ENCODE results near the gene ARHGAP26. TPM values are rescaled to one million over a fixed set of nuclear protein-coding genes. Genes with fewer than 3 reads are reported as not detected.

Gene ARHGAP26
- polyA plus RNA-seq, 4 donors = 7.9 to 13.5 (median 12.0) TPM

DNA sequence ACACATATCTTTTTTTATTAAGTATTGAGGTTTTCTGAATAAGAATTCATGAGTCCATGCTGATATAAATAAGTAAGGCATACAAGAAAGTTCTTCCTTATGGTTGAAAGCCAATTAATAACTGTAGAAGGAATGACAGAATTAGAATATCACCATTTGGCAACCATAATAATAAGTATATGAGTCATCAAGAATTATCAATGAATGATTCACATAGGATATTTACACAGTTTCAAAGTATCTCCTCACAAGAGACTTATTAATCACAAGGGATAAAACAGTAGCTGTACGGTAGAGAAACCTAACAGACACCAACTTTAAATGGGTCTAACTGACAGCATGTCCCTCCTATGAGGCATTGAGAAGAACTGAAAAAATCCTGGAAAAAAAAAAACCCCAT lies 471.7 kb downstream of the ARHGAP26 start:
- DNase-seq (ENCODE audit: low read depth in 4 of 4, low spot score in 2 of 4) = no peak

GRCh38 chr5:143243103-143243502 lies 472.9 kb downstream of the ARHGAP26 start:
- no peak for DNase-seq (ENCODE audit: low read depth in 4 of 4, low spot score in 2 of 4)

GRCh38 chr5:143244000-143244736 lies 474.0 kb downstream of the ARHGAP26 start:
- no peak for DNase-seq (ENCODE audit: low read depth in 4 of 4, low spot score in 2 of 4)

DNA sequence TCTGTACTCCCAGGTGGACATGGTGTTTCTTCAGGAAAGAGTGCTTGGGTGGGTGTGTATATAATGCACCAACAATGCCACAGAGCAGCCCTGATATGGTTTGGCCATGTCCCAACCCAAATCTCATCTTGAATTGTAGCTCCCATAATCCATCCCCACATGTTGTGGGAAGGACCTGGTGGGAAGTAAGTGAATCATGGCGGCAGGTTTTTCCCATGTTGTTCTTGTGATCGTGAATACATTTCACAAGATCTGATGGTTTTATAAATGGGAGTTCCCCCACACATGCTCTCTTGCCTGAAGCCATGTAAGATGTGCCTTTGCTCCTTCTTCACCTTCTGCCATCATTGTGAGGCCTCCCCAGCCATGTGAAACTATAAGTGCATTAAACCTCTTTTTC lies 474.8 kb downstream of the ARHGAP26 start:
- DNase-seq (ENCODE audit: low read depth in 4 of 4, low spot score in 2 of 4) = no peak

DNA sequence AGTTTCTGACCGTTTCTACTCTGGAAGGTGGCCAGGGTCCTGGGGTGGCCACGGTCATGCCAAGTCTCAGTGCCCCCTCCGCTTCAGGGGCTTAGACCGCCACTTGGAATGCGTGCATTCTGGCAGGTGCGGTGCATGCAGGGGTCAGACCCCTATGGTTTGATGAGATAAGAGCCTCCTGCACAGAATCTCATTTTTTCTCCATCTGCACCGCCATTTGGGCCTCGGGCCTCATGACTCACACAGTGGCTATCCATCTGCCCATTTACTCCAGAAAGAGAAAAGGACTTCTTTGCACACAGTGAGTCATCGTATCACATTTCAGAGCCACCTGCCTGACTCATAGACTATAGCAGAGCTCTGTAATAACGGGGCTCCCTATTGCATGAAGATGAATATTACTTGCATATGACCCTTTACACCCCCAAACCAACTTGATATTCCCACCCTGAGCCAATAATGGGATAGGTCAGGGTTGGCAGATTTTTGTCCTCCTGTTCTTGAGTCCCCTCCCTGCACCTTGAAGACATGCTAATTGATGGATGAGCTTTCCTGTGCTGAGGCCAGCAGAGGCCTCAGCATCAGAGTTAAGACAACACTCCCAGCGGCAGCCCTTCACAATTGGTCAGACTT lies 475.9 kb downstream of the ARHGAP26 start:
- no peak for DNase-seq (ENCODE audit: low read depth in 4 of 4, low spot score in 2 of 4)

GRCh38 chr5:143247134-143247815 lies 477.1 kb downstream of the ARHGAP26 start:
- no peak for DNase-seq (ENCODE audit: low read depth in 4 of 4, low spot score in 2 of 4)

DNA sequence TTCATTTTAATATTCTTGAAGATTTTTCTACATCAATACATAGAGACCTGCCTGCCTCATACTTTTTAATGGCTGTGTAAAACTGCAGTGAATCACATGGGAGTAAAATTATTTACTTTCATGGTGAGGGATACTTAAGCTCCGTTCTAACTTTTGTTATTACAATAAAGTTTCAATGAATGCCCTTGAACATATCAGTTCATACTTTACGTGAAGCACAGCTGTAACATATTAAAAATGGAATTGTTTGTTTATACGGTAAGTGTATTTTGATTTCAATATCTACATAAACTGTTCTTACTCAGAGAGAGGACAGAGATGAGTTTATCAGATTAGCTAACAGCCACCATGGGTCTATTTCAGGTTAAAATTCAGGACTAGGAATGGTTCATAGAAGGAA lies 478.2 kb downstream of the ARHGAP26 start:
- no peak for DNase-seq (ENCODE audit: low read depth in 4 of 4, low spot score in 2 of 4)

- no peak for DNase-seq (ENCODE audit: low read depth in 4 of 4, low spot score in 2 of 4)
These were observed 478.8 kb downstream of the ARHGAP26 start for GRCh38 chr5:143248822-143249579.

DNA sequence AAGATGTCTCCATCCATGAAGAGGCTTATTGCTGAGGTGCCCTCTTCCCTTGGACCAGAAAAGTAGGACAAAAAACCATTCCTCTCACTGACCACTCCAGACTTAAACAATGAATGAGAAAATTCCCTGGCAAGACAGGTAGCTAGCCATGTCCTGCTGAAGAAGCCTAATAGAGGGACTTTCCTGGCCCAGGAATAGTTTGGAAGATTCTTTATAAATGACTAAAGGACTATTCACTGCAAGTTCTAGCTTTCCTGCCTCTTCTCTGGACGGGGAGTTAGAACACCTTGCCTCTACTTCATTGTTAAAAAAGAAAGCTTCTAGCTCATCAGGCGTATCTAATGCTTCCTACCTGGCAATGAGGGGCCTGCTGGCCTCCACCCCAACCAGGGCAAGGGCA lies 479.7 kb downstream of the ARHGAP26 start:
- no peak for DNase-seq (ENCODE audit: low read depth in 4 of 4, low spot score in 2 of 4)

- DNase-seq (ENCODE audit: low read depth in 4 of 4, low spot score in 2 of 4) = no peak
These were observed 481.0 kb downstream of the ARHGAP26 start for GRCh38 chr5:143251190-143251589.

GRCh38 chr5:143251946-143252345 lies 481.8 kb downstream of the ARHGAP26 start:
- DNase-seq (ENCODE audit: low read depth in 4 of 4, low spot score in 2 of 4) = no peak

GRCh38 chr5:143254819-143255218 lies 484.6 kb downstream of the ARHGAP26 start:
- no peak for DNase-seq (ENCODE audit: low read depth in 4 of 4, low spot score in 2 of 4)

DNA sequence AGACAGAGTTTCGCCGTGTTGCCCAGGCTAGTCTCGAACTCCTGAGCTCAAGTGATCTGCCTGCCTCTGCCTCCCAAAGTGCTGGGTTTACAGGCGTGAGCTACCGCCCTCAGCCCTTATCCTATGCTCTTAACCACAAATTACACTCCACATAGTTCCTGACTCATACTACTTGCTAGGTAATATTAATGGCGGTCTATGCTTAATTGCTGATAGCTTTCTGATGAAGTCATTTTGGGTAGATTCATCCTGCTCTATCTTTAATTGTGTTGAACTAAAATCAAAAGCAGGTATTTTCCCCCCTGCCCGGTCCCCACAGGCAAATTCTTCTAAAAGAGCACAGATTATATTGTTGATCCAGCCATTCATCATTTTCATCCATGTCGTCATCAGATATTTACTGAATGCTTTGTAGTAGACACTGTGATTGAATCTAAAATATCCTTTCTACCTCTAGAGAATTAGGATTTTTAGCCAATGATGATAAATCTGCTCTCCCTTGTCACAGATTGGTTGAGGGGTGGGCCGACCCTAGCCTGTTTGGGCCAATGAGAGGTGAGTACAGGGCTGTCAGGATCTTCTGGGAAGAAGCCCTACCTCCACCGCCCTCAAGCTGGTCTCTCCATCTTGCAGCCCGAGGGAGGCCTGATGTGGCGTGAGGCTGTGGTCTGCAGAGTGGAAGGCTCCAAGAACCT lies 488.5 kb downstream of the ARHGAP26 start:
- DNase-seq (ENCODE audit: low read depth in 4 of 4, low spot score in 2 of 4) = no peak

- DNase-seq (ENCODE audit: low read depth in 4 of 4, low spot score in 2 of 4) = no peak
These were observed 489.1 kb downstream of the ARHGAP26 start for GRCh38 chr5:143259254-143259605.

GRCh38 chr5:143261748-143262392 lies 491.7 kb downstream of the ARHGAP26 start:
- DNase-seq (ENCODE audit: low read depth in 4 of 4, low spot score in 2 of 4) = no peak

- DNase-seq (ENCODE audit: low read depth in 4 of 4, low spot score in 2 of 4) = no peak
These were observed 492.4 kb downstream of the ARHGAP26 start for GRCh38 chr5:143262393-143263174.

DNA sequence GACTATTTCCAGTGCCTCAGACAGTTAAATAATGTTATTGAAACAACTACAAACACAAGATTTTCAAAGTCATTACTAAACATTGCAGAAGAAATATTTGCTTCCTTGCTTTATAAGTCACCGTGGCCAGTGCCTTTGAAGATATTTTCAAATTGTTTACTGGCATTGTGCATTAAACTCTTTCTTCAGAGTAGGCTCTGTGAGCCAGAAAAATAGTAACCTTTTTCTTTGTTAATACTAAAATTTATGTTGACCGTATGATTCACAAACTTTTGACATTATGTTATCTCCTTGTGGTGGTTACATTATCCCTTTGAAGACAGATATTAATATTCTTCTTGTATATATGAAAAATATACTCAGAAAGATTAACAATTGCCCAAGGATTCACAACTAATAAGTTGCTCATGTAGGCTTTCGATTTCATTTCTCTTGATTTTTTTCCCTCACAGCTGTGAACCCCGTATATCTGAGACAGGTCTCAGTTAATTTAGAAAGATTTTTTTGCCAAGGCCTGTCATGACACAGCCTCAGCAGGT lies 493.2 kb downstream of the ARHGAP26 start:
- DNase-seq (ENCODE audit: low read depth in 4 of 4, low spot score in 2 of 4) = no peak

- no peak for DNase-seq (ENCODE audit: low read depth in 4 of 4, low spot score in 2 of 4)
These were observed 495.8 kb downstream of the ARHGAP26 start for GRCh38 chr5:143265995-143266394.

DNA sequence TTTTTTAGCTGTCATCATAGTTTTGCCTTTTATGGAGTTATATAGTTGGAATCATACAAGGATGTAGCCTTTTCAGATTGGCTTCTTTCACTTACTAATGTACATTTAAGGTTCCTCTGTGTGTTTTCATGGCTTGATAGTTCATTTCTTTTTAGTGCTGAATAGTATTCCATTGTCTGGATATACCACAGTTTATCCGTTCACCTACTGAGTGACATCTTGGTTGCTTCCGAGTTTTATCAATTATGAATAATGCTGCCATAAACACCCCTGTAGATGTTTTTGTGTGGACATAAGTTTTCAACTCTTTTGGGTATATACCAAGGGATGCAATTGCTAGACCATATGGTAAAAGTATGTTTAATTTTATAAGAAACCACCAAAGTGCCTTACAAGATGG lies 497.0 kb downstream of the ARHGAP26 start:
- DNase-seq (ENCODE audit: low read depth in 4 of 4, low spot score in 2 of 4) = no peak

Measured in left renal cortex interstitium (tissue), 4 donors.